HepG2 (cell line): ENCODE data around the gene SMCO4. TPM values are rescaled to one million over a fixed set of nuclear protein-coding genes. Genes with fewer than 3 reads are reported as not detected.

ENCODE experiments used
- EP300 ChIP-seq, 3 experiments: sonication (generic) in 1 of 3; formaldehyde crosslinking in 1 of 3; IDR thresholded peaks; 2 replicates each; pipeline versions ENCODE4 v1.5.1 to v1.6.1; 2011 to 2020; ENCODE audit warnings: low read depth in 2 of 3, low read length in 2 of 3, borderline replicate concordance in 1 of 3, improper control_type of control experiment in 1 of 3, mild to moderate bottlenecking in 1 of 3, missing genetic modification reagents in 1 of 3, moderate library complexity in 1 of 3
- FIP1L1 ChIP-seq: fragments of 200-400 bp; formaldehyde crosslinking; IDR thresholded peaks from 2 replicates; pipeline ENCODE4 v1.6.1; 2018; ENCODE audit warnings: low read depth, mild to moderate bottlenecking, low read length, moderate library complexity, borderline replicate concordance; ENCODE audit not compliant: insufficient read depth
- FOXA3 ChIP-seq: IDR thresholded peaks from 2 replicates; pipeline ENCODE4 v1.6.1; 2016; ENCODE audit warnings: missing genetic modification reagents, missing compliant biosample characterization
- KMT2B ChIP-seq: IDR thresholded peaks from 2 replicates; pipeline ENCODE4 v1.6.1; 2016; ENCODE audit warnings: missing genetic modification reagents, missing compliant biosample characterization
- MAFK ChIP-seq, 2 experiments: IDR thresholded peaks in 1 of 2; conservative IDR thresholded peaks in 1 of 2; 2 replicates each; pipeline ENCODE4 v1.6.1; 2011; ENCODE audit warnings: improper control_type of control experiment in 2 of 2, low read length in 2 of 2
- REXO4 ChIP-seq: sonication (generic); formaldehyde crosslinking; IDR thresholded peaks from 2 replicates; pipeline ENCODE4 v1.8.0; 2022; ENCODE audit warnings: missing genetic modification reagents, mild to moderate bottlenecking, borderline replicate concordance
- RFXANK ChIP-seq: IDR thresholded peaks from 2 replicates; pipeline ENCODE4 v1.6.1; 2016
- TAF15 ChIP-seq: fragments of 200-400 bp; formaldehyde crosslinking; IDR thresholded peaks from one replicate; pipeline ENCODE4 v1.6.1; 2018; ENCODE audit warnings: mild to moderate bottlenecking, low read depth, low read length; ENCODE audit not compliant: poor library complexity, severe bottlenecking
- U2AF1 ChIP-seq: fragments of 200-400 bp; formaldehyde crosslinking; optimal IDR thresholded peaks from 2 replicates; pipeline ENCODE3; 2017; ENCODE audit warnings: mild to moderate bottlenecking, low read depth, low read length
- ZBTB7A ChIP-seq: sonication (generic); formaldehyde crosslinking; IDR thresholded peaks from 2 replicates; pipeline ENCODE4 v1.8.0; 2022; ENCODE audit warnings: mild to moderate bottlenecking, missing genetic modification reagents
- ZBTB7B ChIP-seq: sonication (generic); formaldehyde crosslinking; IDR thresholded peaks from 2 replicates; pipeline ENCODE4 v1.4.0; 2020; ENCODE audit warnings: missing genetic modification reagents
- ZFP36L1 ChIP-seq: sonication (generic); formaldehyde crosslinking; IDR thresholded peaks from 2 replicates; pipeline ENCODE4 v1.8.0; 2022; ENCODE audit warnings: mild to moderate bottlenecking, missing genetic modification reagents, moderate library complexity
- ZMAT3 ChIP-seq: sonication (generic); formaldehyde crosslinking; conservative IDR thresholded peaks from 2 replicates; pipeline ENCODE4 v1.7.0; 2021; ENCODE audit warnings: missing genetic modification reagents
- ZNF296 ChIP-seq: sonication (generic); formaldehyde crosslinking; conservative IDR thresholded peaks from 2 replicates; pipeline ENCODE4 v1.5.0; 2020; ENCODE audit warnings: mild to moderate bottlenecking, missing genetic modification reagents
- ZNF354B ChIP-seq: sonication (generic); formaldehyde crosslinking; IDR thresholded peaks from 2 replicates; pipeline ENCODE4 v1.8.0; 2022; ENCODE audit warnings: mild to moderate bottlenecking, missing genetic modification reagents
- ZNF383 ChIP-seq: sonication (generic); formaldehyde crosslinking; IDR thresholded peaks from 2 replicates; pipeline ENCODE4 v1.4.0; 2020; ENCODE audit warnings: missing genetic modification reagents, mild to moderate bottlenecking, borderline replicate concordance
- ZNF460 ChIP-seq: sonication (generic); formaldehyde crosslinking; IDR thresholded peaks from 2 replicates; pipeline ENCODE4 v1.5.1; 2020; ENCODE audit warnings: missing genetic modification reagents, mild to moderate bottlenecking, borderline replicate concordance
- ZNF766 ChIP-seq: sonication (generic); formaldehyde crosslinking; IDR thresholded peaks from 2 replicates; pipeline ENCODE4 v1.5.0; 2020; ENCODE audit warnings: missing genetic modification reagents, borderline replicate concordance
- ZNF772 ChIP-seq: sonication (generic); formaldehyde crosslinking; IDR thresholded peaks from 2 replicates; pipeline ENCODE4 v1.5.0; 2020; ENCODE audit warnings: mild to moderate bottlenecking, missing genetic modification reagents
- ZSCAN30 ChIP-seq: sonication (generic); formaldehyde crosslinking; IDR thresholded peaks from 2 replicates; pipeline ENCODE4 v1.5.0; 2020; ENCODE audit warnings: mild to moderate bottlenecking, missing genetic modification reagents
- polyA plus RNA-seq, 8 experiments: library from polyadenylated mRNA; depleted of rRNA in 3 of 8; stranded (reverse) in 7 of 8; unstranded in 1 of 8; fragments of >200 nt; fragmentation: Illumina TruSeq in 4 of 8; extraction: Trizol in 4 of 8; gene quantifications; 2 replicates each; pipeline versions ENCODE4 v1.2.1 to v1.2.3, GENCODE V29; 2011 to 2016; ENCODE audit warnings: low read depth in 4 of 8, missing spikeins in 1 of 8, mixed read lengths in 1 of 8; ENCODE audit not compliant: insufficient read depth in 1 of 8
- total RNA-seq, 5 experiments: library from RNA; depleted of rRNA; stranded (reverse); fragments of >200 nt; fragmentation: Illumina TruSeq; extraction: Trizol; gene quantifications; 2 replicates each; pipeline ENCODE4 v1.2.3, GENCODE V29; 2016; ENCODE audit warnings: low read depth in 1 of 5
- TF ChIP-seq, protein P1 (sequence below): sonication (generic); formaldehyde crosslinking; IDR thresholded peaks from 2 replicates; pipeline ENCODE4 v1.4.0; 2020; ENCODE audit warnings: missing genetic modification reagents, borderline replicate concordance
- TF ChIP-seq, protein P2 (sequence below): sonication (generic); formaldehyde crosslinking; IDR thresholded peaks from 2 replicates; pipeline ENCODE4 v1.8.1; 2023; ENCODE audit warnings: mild to moderate bottlenecking, missing genetic modification reagents
- TF ChIP-seq, protein P3 (sequence below): IDR thresholded peaks from 2 replicates; pipeline ENCODE4 v1.6.1; 2016

SMCO4 gene
- total and polyA plus RNA-seq, 2 of the 13 experiments (the other 11 are each of a cell fraction or from before 2014, with no cell fraction given), result 10.6 to 28.5 TPM

DNA sequence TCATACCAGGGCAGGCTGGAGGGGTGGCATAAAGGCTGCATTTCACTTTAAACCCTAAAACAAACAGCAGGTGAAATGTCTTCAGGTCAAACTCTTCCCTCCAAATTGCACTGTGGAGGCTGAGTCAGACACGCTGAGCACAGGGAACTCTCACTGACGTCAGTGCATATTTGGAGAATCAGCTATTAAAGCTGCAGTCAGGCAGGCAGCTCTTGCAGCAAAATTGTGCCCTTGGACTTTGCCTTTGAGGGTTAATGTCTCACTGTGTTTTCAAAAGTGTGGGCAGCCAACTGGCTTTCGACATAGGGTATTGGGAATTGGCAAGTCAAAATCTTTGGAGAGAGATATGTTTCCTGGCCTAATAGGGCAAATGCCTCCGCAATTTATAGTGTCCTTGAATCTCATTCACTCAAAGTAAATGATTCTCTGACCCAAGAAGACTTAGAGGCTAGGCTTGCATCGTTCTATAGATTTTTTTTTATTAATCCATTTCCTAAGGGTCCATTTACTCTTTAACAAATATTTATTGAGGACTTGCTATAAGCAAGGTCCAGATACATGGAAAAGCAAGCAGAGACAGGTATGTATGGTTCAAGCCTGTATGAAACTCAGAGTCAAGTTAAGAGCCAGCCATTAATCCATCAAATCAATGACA is 27.7 kb upstream of the SMCO4 start (continued):
- TF ChIP-seq, protein P1, sequence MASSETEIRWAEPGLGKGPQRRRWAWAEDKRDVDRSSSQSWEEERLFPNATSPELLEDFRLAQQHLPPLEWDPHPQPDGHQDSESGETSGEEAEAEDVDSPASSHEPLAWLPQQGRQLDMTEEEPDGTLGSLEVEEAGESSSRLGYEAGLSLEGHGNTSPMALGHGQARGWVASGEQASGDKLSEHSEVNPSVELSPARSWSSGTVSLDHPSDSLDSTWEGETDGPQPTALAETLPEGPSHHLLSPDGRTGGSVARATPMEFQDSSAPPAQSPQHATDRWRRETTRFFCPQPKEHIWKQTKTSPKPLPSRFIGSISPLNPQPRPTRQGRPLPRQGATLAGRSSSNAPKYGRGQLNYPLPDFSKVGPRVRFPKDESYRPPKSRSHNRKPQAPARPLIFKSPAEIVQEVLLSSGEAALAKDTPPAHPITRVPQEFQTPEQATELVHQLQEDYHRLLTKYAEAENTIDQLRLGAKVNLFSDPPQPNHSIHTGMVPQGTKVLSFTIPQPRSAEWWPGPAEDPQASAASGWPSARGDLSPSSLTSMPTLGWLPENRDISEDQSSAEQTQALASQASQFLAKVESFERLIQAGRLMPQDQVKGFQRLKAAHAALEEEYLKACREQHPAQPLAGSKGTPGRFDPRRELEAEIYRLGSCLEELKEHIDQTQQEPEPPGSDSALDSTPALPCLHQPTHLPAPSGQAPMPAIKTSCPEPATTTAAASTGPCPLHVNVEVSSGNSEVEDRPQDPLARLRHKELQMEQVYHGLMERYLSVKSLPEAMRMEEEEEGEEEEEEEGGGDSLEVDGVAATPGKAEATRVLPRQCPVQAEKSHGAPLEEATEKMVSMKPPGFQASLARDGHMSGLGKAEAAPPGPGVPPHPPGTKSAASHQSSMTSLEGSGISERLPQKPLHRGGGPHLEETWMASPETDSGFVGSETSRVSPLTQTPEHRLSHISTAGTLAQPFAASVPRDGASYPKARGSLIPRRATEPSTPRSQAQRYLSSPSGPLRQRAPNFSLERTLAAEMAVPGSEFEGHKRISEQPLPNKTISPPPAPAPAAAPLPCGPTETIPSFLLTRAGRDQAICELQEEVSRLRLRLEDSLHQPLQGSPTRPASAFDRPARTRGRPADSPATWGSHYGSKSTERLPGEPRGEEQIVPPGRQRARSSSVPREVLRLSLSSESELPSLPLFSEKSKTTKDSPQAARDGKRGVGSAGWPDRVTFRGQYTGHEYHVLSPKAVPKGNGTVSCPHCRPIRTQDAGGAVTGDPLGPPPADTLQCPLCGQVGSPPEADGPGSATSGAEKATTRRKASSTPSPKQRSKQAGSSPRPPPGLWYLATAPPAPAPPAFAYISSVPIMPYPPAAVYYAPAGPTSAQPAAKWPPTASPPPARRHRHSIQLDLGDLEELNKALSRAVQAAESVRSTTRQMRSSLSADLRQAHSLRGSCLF (CRISPR knock-in tag), result no peak
- TF ChIP-seq, protein P2, sequence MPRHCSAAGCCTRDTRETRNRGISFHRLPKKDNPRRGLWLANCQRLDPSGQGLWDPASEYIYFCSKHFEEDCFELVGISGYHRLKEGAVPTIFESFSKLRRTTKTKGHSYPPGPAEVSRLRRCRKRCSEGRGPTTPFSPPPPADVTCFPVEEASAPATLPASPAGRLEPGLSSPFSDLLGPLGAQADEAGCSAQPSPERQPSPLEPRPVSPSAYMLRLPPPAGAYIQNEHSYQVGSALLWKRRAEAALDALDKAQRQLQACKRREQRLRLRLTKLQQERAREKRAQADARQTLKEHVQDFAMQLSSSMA (CRISPR knock-in tag), result no peak
- TF ChIP-seq FIP1L1 (no peak), RFXANK (CRISPR knock-in tag) (no peak), ZNF772 (peak; percentile 71; the same call in 1 of the 2 replicates), ZNF296 (no peak), ZNF766 (CRISPR knock-in tag) (no peak), ZNF354B (CRISPR knock-in tag) (no peak), REXO4 (CRISPR knock-in tag) (no peak), ZBTB7A (CRISPR knock-in tag) (no peak), ZNF460 (CRISPR knock-in tag) (no peak), ZFP36L1 (CRISPR knock-in tag) (no peak), TAF15 (no peak), ZNF383 (CRISPR knock-in tag) (no peak), ZSCAN30 (CRISPR knock-in tag) (no peak), U2AF1 (no peak), MAFK (conservative IDR thresholded peaks at IDR 0.05 in 1 of 2, IDR thresholded peaks at IDR 0.05 in 1 of 2; ENCODE audit: low read length in 2 of 2) (peak; percentile 68 to 72), ZMAT3 (no peak), EP300 (IDR thresholded peaks at IDR 0.05; ENCODE audit: low read depth in 2 of 2, low read length in 2 of 2) (peak; percentile 74 to 79), EP300 (CRISPR knock-in tag; IDR thresholded peaks at IDR 0.05; ENCODE audit: borderline replicate concordance) (0 out of 2 replicates have a peak, but pooled peaks have one; percentile 28), ZBTB7B (CRISPR knock-in tag) (peak; percentile 48; the same call in 1 of the 2 replicates), KMT2B (CRISPR knock-in tag) (0 out of 2 replicates have a peak, but pooled peaks have one; percentile 30), FOXA3 (CRISPR knock-in tag) (peak; percentile 70; the same call in 1 of the 2 replicates)
- TF ChIP-seq, protein P3, sequence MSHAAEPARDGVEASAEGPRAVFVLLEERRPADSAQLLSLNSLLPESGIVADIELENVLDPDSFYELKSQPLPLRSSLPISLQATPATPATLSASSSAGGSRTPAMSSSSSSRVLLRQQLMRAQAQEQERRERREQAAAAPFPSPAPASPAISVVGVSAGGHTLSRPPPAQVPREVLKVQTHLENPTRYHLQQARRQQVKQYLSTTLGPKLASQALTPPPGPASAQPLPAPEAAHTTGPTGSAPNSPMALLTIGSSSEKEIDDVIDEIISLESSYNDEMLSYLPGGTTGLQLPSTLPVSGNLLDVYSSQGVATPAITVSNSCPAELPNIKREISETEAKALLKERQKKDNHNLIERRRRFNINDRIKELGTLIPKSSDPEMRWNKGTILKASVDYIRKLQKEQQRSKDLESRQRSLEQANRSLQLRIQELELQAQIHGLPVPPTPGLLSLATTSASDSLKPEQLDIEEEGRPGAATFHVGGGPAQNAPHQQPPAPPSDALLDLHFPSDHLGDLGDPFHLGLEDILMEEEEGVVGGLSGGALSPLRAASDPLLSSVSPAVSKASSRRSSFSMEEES, result 0 out of 2 replicates have a peak, but pooled peaks have one; percentile 40
